ENCODE results near the gene UBL3. TPM values are rescaled to one million over a fixed set of nuclear protein-coding genes. Genes with fewer than 3 reads are reported as not detected.
A peak's percentile ranks its signal among the peaks of the same experiment; 100 is the strongest.

UBL3 gene
- total RNA-seq, 1 experiment from 2014 or later: 10.7 TPM

DNA sequence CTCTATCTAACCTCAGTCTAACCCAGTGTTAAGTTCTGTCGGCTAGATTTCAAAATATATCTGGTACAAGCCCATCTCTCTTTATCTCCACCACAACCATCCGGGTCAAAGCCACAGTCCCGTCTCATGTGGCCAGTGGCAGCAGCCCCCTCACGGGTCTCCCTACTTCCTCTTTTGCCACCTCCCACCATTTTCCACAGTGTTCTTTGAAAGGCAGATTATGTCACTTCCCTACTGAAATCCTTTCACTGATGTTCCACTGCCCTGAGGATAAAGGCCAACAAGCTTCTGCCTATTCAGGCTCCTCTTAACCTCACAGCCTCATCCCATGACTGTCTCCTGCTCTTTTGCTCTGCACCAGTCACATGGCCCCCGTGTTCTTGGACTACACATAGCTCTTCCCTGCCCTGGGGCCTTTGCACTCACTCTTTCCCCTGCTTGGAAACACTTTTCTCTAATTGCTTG is 117.2 kb downstream of the UBL3 start:
- Histone ChIP-seq H3K79me2 (ENCODE audit: insufficient read depth, low read length) (no peaks in the 10 kb centered on the region), H3K4me2 (ENCODE audit: low read length) (no peak overlapping the region), H3K9me3 (ENCODE audit: control insufficient read depth in 1 of 2, insufficient read depth in 1 of 2, low read depth in 1 of 2, low read length in 2 of 2) (no peaks in the 10 kb centered on the region), H3K9ac (ENCODE audit: low read length) (no peak overlapping the region), H3K27me3 (ENCODE audit: insufficient read depth, low read length) (peaks cover 9% of the 10 kb centered on the region; the same call in 1 of the 2 replicates), H3K27ac (ENCODE audit: low read depth, low read length) (no peak overlapping the region), H4K20me1 (ENCODE audit: insufficient read depth) (no peaks in the 10 kb centered on the region), H3K4me1 (ENCODE audit: control insufficient read depth in 1 of 2, insufficient read depth in 2 of 2, low read length in 2 of 2) (no peaks in the 10 kb centered on the region), H3K4me3 (replicated peaks in 1 of 2; ENCODE audit: low read depth in 1 of 2, low read length in 2 of 2) (no peak overlapping the region), H2AFZ (ENCODE audit: low read depth, low read length, poor library complexity, severe bottlenecking) (no peak overlapping the region), H3K36me3 (ENCODE audit: control insufficient read depth in 1 of 2, insufficient read depth in 2 of 2, low read length in 2 of 2) (no peaks in the 10 kb centered on the region), H3K9me2 (ENCODE audit: insufficient read depth) (no peaks in the 10 kb centered on the region)
- ChIA-PET POLR2A (no interaction called here), RAD21 (ENCODE audit: low non-redundant PET in 1 of 2, low total read pairs in 2 of 2, uncharacterized antibody in 2 of 2, unreplicated experiment in 2 of 2) (no interaction called here), CTCF (no interaction called here)
- ATAC-seq (no peak), DNase-seq (ENCODE audit: low read depth, low spot score) (no peak)
- BruUV-seq (replicated peaks): no TSS peak
- intact Hi-C loops (cut with micrococcal nuclease): no loop called here
- TF ChIP-seq SRF (IDR thresholded peaks at IDR 0.05; ENCODE audit: low read depth): no peak
- no peak for TF ChIP-seq JUND (IDR thresholded peaks at IDR 0.05)
- no peak for TF ChIP-seq SIN3A (IDR thresholded peaks at IDR 0.05; ENCODE audit: low read depth)
- no peak for TF ChIP-seq EZH2phosphoT487 (IDR thresholded peaks at IDR 0.05; ENCODE audit: borderline replicate concordance)

DNA sequence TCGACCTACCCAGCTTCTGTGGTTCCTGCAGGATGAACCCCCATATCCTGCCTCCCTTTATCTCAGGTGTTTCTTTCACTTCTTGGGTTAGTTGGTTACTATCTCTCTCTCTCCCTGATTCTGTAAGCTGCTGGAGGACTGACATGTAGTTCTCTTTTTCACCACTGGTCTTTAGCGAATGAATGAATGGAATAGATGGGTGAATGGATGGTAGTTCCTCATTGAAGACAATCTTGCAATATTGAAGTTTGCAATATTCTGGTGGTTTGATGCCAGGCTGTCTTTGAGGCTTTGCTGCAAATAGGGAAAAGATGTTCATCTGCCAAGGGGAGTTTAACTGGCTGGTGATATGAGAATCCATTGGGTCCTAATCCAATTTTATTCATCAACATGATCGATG is 120.2 kb downstream of the UBL3 start:
- Histone ChIP-seq H3K9me3 (ENCODE audit: control insufficient read depth in 1 of 2, insufficient read depth in 1 of 2, low read depth in 1 of 2, low read length in 2 of 2) (no peaks in the 10 kb centered on the region), H3K9ac (ENCODE audit: low read length) (no peak overlapping the region), H3K4me2 (ENCODE audit: low read length) (no peak overlapping the region), H3K4me3 (replicated peaks in 1 of 2; ENCODE audit: low read depth in 1 of 2, low read length in 2 of 2) (no peak overlapping the region), H3K79me2 (ENCODE audit: insufficient read depth, low read length) (no peaks in the 10 kb centered on the region), H4K20me1 (ENCODE audit: insufficient read depth) (no peaks in the 10 kb centered on the region), H3K9me2 (ENCODE audit: insufficient read depth) (no peaks in the 10 kb centered on the region), H3K27ac (ENCODE audit: low read depth, low read length) (no peak overlapping the region), H3K27me3 (ENCODE audit: insufficient read depth, low read length) (peaks cover 9% of the 10 kb centered on the region; the same call in 1 of the 2 replicates), H3K36me3 (ENCODE audit: control insufficient read depth in 1 of 2, insufficient read depth in 2 of 2, low read length in 2 of 2) (no peaks in the 10 kb centered on the region), H2AFZ (ENCODE audit: low read depth, low read length, poor library complexity, severe bottlenecking) (no peak overlapping the region), H3K4me1 (ENCODE audit: control insufficient read depth in 1 of 2, insufficient read depth in 2 of 2, low read length in 2 of 2) (no peaks in the 10 kb centered on the region)
- no TSS peak for BruUV-seq (replicated peaks)
- intact Hi-C loops (cut with micrococcal nuclease): no loop called here
- ATAC-seq (peak; percentile 52; the same call in 1 of the 2 replicates), DNase-seq (ENCODE audit: low read depth, low spot score) (no peak)
- CTCF ChIA-PET: interaction anchor here (2.4 kb wide), 1 partner anchor 222 kb away, joined by 9 read pairs; no protein-coding TSS in a partner anchor
- POLR2A ChIA-PET: no interaction called here
- RAD21 ChIA-PET (ENCODE audit: low non-redundant PET in 1 of 2, low total read pairs in 2 of 2, uncharacterized antibody in 2 of 2, unreplicated experiment in 2 of 2): no interaction called here
- TF ChIP-seq SRF (IDR thresholded peaks at IDR 0.05; ENCODE audit: low read depth): no peak
- TF ChIP-seq, protein P1, sequence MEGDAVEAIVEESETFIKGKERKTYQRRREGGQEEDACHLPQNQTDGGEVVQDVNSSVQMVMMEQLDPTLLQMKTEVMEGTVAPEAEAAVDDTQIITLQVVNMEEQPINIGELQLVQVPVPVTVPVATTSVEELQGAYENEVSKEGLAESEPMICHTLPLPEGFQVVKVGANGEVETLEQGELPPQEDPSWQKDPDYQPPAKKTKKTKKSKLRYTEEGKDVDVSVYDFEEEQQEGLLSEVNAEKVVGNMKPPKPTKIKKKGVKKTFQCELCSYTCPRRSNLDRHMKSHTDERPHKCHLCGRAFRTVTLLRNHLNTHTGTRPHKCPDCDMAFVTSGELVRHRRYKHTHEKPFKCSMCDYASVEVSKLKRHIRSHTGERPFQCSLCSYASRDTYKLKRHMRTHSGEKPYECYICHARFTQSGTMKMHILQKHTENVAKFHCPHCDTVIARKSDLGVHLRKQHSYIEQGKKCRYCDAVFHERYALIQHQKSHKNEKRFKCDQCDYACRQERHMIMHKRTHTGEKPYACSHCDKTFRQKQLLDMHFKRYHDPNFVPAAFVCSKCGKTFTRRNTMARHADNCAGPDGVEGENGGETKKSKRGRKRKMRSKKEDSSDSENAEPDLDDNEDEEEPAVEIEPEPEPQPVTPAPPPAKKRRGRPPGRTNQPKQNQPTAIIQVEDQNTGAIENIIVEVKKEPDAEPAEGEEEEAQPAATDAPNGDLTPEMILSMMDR (IDR thresholded peaks at IDR 0.05 in 2 of 3, conservative IDR thresholded peaks at IDR 0.05 in 1 of 3; ENCODE audit: borderline replicate concordance in 1 of 3, insufficient read depth in 1 of 3, low read depth in 2 of 3, low read length in 2 of 3): peak in 2 of 3 experiments; percentile 36 to 51; a peak in 4 of 6 replicates
- TF ChIP-seq, protein P2, sequence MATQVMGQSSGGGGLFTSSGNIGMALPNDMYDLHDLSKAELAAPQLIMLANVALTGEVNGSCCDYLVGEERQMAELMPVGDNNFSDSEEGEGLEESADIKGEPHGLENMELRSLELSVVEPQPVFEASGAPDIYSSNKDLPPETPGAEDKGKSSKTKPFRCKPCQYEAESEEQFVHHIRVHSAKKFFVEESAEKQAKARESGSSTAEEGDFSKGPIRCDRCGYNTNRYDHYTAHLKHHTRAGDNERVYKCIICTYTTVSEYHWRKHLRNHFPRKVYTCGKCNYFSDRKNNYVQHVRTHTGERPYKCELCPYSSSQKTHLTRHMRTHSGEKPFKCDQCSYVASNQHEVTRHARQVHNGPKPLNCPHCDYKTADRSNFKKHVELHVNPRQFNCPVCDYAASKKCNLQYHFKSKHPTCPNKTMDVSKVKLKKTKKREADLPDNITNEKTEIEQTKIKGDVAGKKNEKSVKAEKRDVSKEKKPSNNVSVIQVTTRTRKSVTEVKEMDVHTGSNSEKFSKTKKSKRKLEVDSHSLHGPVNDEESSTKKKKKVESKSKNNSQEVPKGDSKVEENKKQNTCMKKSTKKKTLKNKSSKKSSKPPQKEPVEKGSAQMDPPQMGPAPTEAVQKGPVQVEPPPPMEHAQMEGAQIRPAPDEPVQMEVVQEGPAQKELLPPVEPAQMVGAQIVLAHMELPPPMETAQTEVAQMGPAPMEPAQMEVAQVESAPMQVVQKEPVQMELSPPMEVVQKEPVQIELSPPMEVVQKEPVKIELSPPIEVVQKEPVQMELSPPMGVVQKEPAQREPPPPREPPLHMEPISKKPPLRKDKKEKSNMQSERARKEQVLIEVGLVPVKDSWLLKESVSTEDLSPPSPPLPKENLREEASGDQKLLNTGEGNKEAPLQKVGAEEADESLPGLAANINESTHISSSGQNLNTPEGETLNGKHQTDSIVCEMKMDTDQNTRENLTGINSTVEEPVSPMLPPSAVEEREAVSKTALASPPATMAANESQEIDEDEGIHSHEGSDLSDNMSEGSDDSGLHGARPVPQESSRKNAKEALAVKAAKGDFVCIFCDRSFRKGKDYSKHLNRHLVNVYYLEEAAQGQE (IDR thresholded peaks at IDR 0.05; ENCODE audit: low read depth): no peak
- TF ChIP-seq ZFX (IDR thresholded peaks at IDR 0.05): no peak
- no peak for TF ChIP-seq FOSL1 (IDR thresholded peaks at IDR 0.05; ENCODE audit: low read depth)
